GM10847 (cell line): ENCODE data around the gene NPR1.
A peak's percentile ranks its signal among the peaks of the same experiment; 100 is the strongest.

ENCODE experiments used
- POLR2A ChIP-seq: IDR thresholded peaks from 2 replicates; pipeline ENCODE4 v1.6.1; 2011; ENCODE audit not compliant: insufficient read length; ENCODE audit errors: extremely low read depth

The NPR1 gene

GRCh38 chr1:153693466-153693865 lies 15.0 kb downstream of the NPR1 start:
- no peak for TF ChIP-seq POLR2A

- no peak for TF ChIP-seq POLR2A
Measured at GRCh38 chr1:153696741-153697140, 18.3 kb downstream of the NPR1 start.

- no peak for TF ChIP-seq POLR2A
Measured at GRCh38 chr1:153697191-153698019, 18.9 kb downstream of the NPR1 start.

- no peak for TF ChIP-seq POLR2A
Measured at GRCh38 chr1:153698020-153698922, 19.8 kb downstream of the NPR1 start.

GRCh38 chr1:153698923-153699714 lies 20.6 kb downstream of the NPR1 start:
- TF ChIP-seq POLR2A = no peak

- no peak for TF ChIP-seq POLR2A
Measured at GRCh38 chr1:153699768-153700167, 21.3 kb downstream of the NPR1 start.

GRCh38 chr1:153705484-153705883 lies 27.0 kb downstream of the NPR1 start:
- no peak for TF ChIP-seq POLR2A

- no peak for TF ChIP-seq POLR2A
Measured at GRCh38 chr1:153711026-153711425, 32.5 kb downstream of the NPR1 start.

GRCh38 chr1:153717330-153717729 lies 38.8 kb downstream of the NPR1 start:
- TF ChIP-seq POLR2A = no peak

- TF ChIP-seq POLR2A = no peak
Measured at GRCh38 chr1:153723687-153724086, 45.2 kb downstream of the NPR1 start.

GRCh38 chr1:153727463-153728304 lies 49.2 kb downstream of the NPR1 start, which contains the start of gene INTS3:
INTS3 (plus strand) TSS chr1:153728050; CDS start chr1:153728635, 585 bp downstream.
- TF ChIP-seq POLR2A = peak; percentile 67

- no peak for TF ChIP-seq POLR2A
Measured at GRCh38 chr1:153728305-153729066, 50.0 kb downstream of the NPR1 start.

- TF ChIP-seq POLR2A = no peak
Measured at GRCh38 chr1:153730468-153730988, 52.0 kb downstream of the NPR1 start.
